HepG2 (cell line): ENCODE results near the gene CYP26B1.

Experiments used
- POLR2A ChIP-seq, 2 experiments: IDR thresholded peaks; 2 replicates each; pipeline ENCODE4 v1.6.1; 2011; ENCODE audit warnings: low read depth in 2 of 2, low read length in 2 of 2, mild to moderate bottlenecking in 1 of 2, moderate library complexity in 1 of 2; ENCODE audit not compliant: insufficient read depth in 1 of 2
- SMARCE1 ChIP-seq: fragments of 450-650 bp; IDR thresholded peaks from 2 replicates; pipeline ENCODE4 v1.6.1; 2017; ENCODE audit warnings: borderline replicate concordance
- SUZ12 ChIP-seq: fragments of 150-350 bp; IDR thresholded peaks from 2 replicates; pipeline ENCODE4 v1.6.1; 2014; ENCODE audit warnings: low read depth, low read length
- ZNF12 ChIP-seq: sonication (generic); formaldehyde crosslinking; IDR thresholded peaks from 2 replicates; pipeline ENCODE4 v1.5.0; 2020; ENCODE audit warnings: missing genetic modification reagents

DNA sequence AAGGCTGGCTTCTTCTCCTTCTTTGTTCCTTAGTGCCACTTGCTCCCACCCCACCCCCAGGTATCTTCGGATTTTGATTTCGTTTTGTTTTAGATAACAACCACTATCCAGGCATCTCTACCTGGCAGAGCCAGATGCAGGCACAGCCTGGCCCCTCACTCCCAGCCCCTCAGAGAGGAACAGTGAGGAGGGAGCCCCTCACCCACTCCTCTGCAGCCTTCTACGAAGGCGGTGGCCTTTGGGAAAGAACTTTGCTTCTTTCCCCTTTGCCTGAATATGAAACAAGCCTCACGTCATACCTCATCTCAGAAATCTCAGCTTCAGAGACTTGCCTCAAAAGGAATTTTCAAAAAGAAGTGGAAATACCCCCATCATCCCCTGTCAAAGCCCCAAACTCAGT lies 6.3 kb upstream of the CYP26B1 start:
- no peak for TF ChIP-seq SMARCE1
- TF ChIP-seq ZNF12 (CRISPR knock-in tag), result no peak
- TF ChIP-seq SUZ12, result no peak
- TF ChIP-seq POLR2A (IDR thresholded peaks at IDR 0.05; ENCODE audit: insufficient read depth in 1 of 2, low read depth in 2 of 2, low read length in 2 of 2), result no peak
